Fibroblast of the aortic adventitia (primary cell): Measurements from ENCODE around the gene SWSAP1. TPM values are rescaled to one million over a fixed set of nuclear protein-coding genes. Genes with fewer than 3 reads are reported as not detected.

Experiments
- DNase-seq: peaks from one replicate; pipeline ENCODE4 v3.0.0-alpha.2; 2010; ENCODE audit warnings: low read depth
- H3K4me3 ChIP-seq: 2 replicates; pipeline ENCODE4 v1.5.1; 2011; ENCODE audit warnings: low read depth, mild to moderate bottlenecking, control low read depth, low read length, moderate library complexity
- total RNA-seq: library from RNA; depleted of rRNA; stranded (reverse); fragments of >200 nt; gene quantifications from 2 replicates; pipeline ENCODE4 v1.2.3, GENCODE V29; 2012; ENCODE audit warnings: low replicate concordance
- TF ChIP-seq, protein P1 (sequence below): IDR thresholded peaks from 2 replicates; pipeline ENCODE4 v1.5.1; 2011; ENCODE audit warnings: mild to moderate bottlenecking, low read length, control low read depth, inconsistent platforms; ENCODE audit not compliant: insufficient read depth

SWSAP1 gene
- total RNA-seq, 1 donor: 0.45 TPM

GRCh38 chr19:11379857-11380350 is 5.4 kb downstream of the SWSAP1 start:
- TF ChIP-seq, protein P1, sequence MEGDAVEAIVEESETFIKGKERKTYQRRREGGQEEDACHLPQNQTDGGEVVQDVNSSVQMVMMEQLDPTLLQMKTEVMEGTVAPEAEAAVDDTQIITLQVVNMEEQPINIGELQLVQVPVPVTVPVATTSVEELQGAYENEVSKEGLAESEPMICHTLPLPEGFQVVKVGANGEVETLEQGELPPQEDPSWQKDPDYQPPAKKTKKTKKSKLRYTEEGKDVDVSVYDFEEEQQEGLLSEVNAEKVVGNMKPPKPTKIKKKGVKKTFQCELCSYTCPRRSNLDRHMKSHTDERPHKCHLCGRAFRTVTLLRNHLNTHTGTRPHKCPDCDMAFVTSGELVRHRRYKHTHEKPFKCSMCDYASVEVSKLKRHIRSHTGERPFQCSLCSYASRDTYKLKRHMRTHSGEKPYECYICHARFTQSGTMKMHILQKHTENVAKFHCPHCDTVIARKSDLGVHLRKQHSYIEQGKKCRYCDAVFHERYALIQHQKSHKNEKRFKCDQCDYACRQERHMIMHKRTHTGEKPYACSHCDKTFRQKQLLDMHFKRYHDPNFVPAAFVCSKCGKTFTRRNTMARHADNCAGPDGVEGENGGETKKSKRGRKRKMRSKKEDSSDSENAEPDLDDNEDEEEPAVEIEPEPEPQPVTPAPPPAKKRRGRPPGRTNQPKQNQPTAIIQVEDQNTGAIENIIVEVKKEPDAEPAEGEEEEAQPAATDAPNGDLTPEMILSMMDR: no peak
- no peak for DNase-seq
- H3K4me3 ChIP-seq: no peak overlapping the region

- H3K4me3 ChIP-seq: peak overlapping the region; percentile 79
- TF ChIP-seq, protein P1: peak; percentile 78
- DNase-seq: peak; percentile 93
Observed at GRCh38 chr19:11380653-11381537, 6.4 kb downstream of the SWSAP1 start.

DNA sequence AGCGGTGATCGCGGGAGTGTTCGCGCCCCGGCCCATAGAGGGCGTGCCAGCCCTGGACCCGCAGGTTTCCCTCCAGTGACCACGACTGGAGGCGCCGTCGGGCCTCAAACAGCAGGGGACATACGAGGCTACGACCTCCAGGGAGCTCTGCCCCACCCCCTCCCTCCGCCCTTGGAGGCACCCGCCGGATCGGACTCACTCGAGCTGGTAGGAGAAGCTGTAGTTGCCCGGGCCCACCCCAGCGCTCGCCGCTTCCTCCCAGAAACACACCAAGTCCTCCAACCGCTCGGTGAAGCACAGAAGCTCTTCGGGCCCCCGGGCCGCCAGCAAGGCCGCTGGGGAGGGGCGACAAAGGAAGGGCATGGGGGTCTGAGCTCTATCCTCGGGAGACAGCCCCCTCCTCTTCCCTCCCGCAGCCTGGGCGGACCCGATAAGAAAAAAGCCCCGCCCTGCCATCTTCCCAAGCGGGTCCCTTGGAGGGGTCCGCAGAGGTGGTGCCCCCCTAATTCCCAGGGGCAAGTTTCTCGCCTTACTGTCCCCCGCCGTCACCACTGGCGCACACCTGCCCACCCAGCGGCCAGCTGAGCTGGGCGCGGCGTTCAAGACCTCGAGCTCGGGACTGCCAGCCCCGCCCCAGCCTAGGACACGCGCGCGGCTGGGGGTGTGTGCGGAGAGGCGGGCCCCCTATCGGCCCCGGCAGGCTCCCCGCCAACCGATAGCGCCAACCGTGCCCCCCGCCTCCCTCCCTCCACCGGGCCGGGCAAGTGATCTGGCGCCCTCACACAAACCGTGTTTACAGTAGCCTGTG is 8.6 kb downstream of the SWSAP1 start:
- DNase-seq: no peak
- H3K4me3 ChIP-seq: peak overlapping the region; percentile 58
- TF ChIP-seq, protein P1: peak; percentile 71

DNA sequence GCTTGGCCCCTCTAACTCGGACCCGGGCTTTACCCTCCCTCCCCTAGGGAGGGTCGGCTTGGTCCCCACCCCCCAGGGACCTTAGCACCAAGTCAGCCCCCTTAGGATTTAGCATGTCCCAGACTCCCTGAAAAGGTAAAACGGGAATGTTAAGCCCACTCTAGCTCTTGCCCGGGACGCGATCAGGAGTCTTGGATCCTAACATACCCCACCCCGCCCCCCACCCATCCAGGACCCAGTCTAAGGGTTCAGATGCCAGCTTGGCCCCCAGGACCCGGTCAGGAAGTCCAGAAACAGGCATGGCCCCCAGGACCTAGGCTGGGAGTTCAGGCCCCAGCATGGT is 9.2 kb downstream of the SWSAP1 start:
- DNase-seq: no peak
- H3K4me3 ChIP-seq: peak overlapping the region; percentile 58
- TF ChIP-seq, protein P1: no peak

GRCh38 chr19:11384778-11385129 is 10.3 kb downstream of the SWSAP1 start:
- no peak for DNase-seq
- no peak overlapping the region for H3K4me3 ChIP-seq
- TF ChIP-seq, protein P1: no peak

GRCh38 chr19:11387162-11388034 is 12.9 kb downstream of the SWSAP1 start:
- H3K4me3 ChIP-seq: no peak overlapping the region
- TF ChIP-seq, protein P1: no peak
- DNase-seq: no peak
